Measurements from ENCODE around the gene FLOT1. TPM values are rescaled to one million over a fixed set of nuclear protein-coding genes. Genes with fewer than 3 reads are reported as not detected.
A peak's percentile ranks its signal among the peaks of the same experiment; 100 is the strongest.
"Not testable (repeated sequence)": the region's sequence is repeated elsewhere in the genome, so short reads cannot be mapped to it uniquely, and the experiment has no call there.

Gene FLOT1
- total RNA-seq, 2 experiments from 2014 or later = 125 to 131 TPM

DNA sequence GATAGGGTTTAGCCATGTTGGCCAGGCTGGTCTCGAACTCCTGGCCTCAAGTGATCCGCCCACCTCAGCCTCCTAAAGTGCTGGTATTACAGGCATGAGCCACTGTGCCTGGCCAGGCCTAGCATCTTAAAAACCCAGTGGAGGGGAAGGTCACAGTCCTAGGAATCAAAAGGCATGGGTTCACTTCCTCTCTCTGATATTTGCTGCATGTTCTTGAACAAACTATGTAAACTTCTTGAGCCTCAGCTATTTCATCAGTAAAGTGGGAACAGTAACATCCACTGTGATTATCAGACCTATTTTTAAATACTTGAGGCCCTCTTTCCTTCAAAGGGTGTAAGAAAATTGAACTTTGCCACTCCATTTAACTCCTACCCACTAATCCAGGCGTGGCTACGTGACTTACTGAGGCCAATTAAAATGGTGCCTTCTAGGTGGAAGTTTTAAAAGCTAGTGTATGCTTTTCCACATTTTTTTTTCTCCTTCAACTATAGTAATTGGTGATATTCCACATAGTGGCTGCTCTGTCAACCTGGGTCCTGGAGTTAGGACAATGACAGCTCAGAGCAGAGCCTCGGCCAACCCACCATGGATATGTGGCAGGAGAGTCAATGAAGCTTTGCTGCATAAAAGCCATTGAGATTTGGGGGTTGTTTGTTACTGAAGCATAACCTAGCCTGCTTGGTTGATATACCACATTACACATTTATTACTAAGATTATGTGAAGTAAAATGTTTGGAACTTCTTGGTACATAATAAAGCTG is 34.1 kb upstream of the FLOT1 start:
- Mint-ChIP-seq H3K36me3 (ENCODE audit: low read depth) (no peaks in the 10 kb centered on the region), H3K27ac (no peak overlapping the region), H3K9me3 (peaks cover 2% of the 10 kb centered on the region), H3K27me3 (no peaks in the 10 kb centered on the region), H3K4me3 (no peak overlapping the region), H3K4me1 (peaks cover 27% of the 10 kb centered on the region)
- DNase-seq = no peak
- CTCF ChIA-PET = interaction anchor here (0.6 to 1.0 kb wide), 3 partner anchors 138 to 326 kb away, joined by 3 read pairs; no protein-coding TSS in a partner anchor
- POLR2A ChIA-PET = interaction anchor here (1.2 kb wide), 1 partner anchor 30 kb away, joined by 3 read pairs; no protein-coding TSS in a partner anchor

DNA sequence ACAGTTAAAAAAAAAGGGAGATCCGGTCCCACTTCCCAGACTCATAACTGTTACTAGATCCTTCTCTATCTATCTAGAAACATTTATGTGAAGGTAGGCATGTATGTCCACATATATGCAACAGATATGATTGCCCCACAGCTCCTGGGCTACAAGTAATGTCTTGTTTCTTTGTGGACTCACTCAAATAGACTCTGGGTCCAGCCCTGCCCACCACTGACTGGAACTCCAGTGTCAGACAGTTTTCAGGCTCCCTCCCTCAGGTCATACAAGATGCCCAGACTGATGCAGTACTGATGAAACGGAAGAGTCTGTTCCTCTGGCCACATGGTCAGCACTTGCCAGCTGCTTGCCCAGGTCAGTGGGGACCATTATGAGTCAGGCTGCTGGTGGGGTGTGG is 32.6 kb upstream of the FLOT1 start:
- no peak for DNase-seq
- ChIA-PET CTCF (no interaction called here), POLR2A (no interaction called here)
- no peaks in the 10 kb centered on the region for H3K27me3 Mint-ChIP-seq
- H3K27ac Mint-ChIP-seq = no peak overlapping the region
- no peak overlapping the region for H3K4me3 Mint-ChIP-seq
- peaks cover 2% of the 10 kb centered on the region for H3K9me3 Mint-ChIP-seq
- peaks cover 35% of the 10 kb centered on the region for H3K4me1 Mint-ChIP-seq
- H3K36me3 Mint-ChIP-seq (ENCODE audit: low read depth) = no peaks in the 10 kb centered on the region

DNA sequence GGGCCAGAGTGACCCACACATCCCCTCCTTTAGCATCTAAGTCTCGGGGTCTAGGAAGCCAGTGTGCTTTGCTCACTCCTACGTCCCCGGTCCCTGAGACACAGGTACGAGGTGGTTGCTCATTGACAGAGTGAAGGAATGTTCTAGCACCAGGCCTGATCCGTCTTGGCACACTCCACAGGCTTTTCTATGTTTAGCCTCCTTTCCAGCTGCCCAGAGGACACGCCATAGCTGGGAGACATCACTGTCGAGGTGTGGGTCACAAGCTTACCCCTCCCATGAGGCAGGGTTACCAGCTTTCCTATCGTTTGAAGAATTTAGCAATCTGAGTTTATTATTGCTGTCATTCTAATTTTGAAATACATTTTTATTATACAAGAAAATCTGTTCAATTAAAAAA is 32.2 kb upstream of the FLOT1 start:
- H3K36me3 Mint-ChIP-seq (ENCODE audit: low read depth) = no peaks in the 10 kb centered on the region
- H3K9me3 Mint-ChIP-seq = peaks cover 2% of the 10 kb centered on the region
- H3K4me3 Mint-ChIP-seq = no peak overlapping the region
- peaks cover 39% of the 10 kb centered on the region for H3K4me1 Mint-ChIP-seq
- CTCF ChIA-PET = no interaction called here
- POLR2A ChIA-PET = no interaction called here
- no peak for DNase-seq
- H3K27ac Mint-ChIP-seq = no peak overlapping the region
- H3K27me3 Mint-ChIP-seq = no peaks in the 10 kb centered on the region

DNA sequence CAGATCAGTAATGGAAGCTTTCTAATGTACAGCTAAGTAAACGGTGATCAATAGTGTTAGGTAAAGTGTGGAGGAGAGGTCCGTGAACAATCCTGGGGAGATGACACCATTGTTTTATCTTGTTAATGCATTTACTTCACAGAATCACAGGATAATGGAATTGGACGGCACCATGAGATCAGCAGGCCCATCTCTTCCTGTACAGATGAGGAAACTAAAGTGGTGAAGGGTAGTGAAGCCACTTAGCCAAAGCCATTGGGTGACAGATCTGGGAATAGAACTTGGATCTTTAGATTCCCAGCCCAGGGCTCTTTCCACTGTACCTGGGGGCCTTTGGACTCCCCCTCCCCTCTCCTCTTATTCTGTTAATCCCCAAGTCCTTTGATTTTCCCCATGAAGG is 28.1 kb upstream of the FLOT1 start:
- CTCF ChIA-PET = no interaction called here
- H3K9me3 Mint-ChIP-seq = peaks cover 2% of the 10 kb centered on the region
- DNase-seq = no peak
- peaks cover 51% of the 10 kb centered on the region for H3K4me1 Mint-ChIP-seq
- peaks cover 3% of the 10 kb centered on the region for H3K27me3 Mint-ChIP-seq
- no peak overlapping the region for H3K27ac Mint-ChIP-seq
- H3K4me3 Mint-ChIP-seq = no peak overlapping the region
- POLR2A ChIA-PET = interaction anchor here (1.7 kb wide), 1 partner anchor 40 kb away, joined by 6 read pairs; no protein-coding TSS in a partner anchor
- no peaks in the 10 kb centered on the region for H3K36me3 Mint-ChIP-seq (ENCODE audit: low read depth)

DNA sequence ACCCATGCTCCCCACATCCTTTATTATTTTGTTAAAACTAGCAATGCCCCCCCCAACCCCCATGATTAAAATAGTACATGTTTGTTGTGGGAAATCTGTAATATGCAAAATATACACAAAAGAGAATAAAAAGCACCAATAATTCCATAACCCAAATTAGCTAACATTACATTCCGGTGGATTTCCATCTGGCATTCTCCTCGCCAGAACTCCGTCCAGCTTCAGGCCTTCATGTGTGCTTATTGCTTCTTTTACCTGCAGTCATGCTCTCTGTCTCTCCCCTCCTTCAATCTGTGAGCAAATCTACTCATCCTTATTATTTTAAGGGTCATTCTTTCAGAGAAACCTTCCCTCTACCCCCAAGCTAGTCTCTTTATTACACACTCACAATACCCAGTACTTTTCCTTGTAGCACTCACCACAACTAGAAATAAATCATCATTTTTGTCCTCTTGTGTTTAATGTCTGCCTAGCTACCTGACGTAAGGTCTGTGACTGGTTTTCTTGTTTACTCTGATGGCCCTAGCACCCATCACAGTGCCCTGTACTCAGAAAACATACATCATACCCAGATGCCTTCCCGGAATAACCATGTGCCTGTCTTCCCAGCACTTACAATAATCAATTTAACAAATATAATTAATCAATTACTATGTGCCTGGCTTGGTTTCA is 27.5 kb upstream of the FLOT1 start:
- POLR2A ChIA-PET = interaction anchor here (0.6 to 2.3 kb wide), 13 partner anchors 11 to 152 kb away, joined by 3 to 13 read pairs (median 5); partner anchors contain the start of gene IER3
- H3K27ac Mint-ChIP-seq = peak overlapping the region; percentile 65
- DNase-seq = no peak

DNA sequence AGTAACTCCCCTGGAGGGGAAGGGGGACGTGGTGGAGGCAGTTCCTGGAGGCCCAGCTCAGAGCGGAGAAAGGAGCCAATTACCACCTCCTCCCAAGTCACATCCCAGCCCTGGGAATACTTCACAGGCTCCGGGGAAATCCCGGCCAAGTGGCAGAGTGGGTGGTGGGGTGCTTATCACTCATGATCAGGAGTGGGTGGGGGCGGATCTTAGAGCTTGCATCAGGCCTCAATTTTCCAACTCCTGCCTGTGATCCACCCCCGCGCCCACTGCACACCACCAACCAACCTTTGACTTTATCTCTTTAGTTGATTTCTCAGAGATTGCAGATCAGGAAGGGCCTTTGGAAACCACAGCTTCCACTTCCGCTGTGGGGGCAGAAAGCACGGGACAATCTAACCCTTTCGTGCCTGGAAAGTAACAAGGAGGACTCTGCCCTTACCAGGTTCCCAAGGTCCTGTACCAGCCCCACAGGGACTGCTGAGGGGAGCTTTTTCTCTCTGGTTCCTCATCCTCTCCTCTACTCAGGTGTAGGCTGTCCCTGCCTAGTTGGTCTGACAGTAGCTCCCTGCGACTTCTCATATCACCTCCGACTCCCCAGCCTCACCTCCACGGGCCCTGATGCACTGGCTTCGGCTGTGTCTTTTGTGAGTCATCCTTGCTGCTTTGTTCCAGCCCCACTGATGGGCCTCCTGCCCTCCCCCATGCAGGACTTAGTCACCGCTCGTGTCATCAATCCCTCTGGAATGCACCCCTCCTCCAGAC is 26.8 kb upstream of the FLOT1 start:
- ChIA-PET POLR2A (interaction anchor here (0.6 to 2.3 kb wide), 16 partner anchors 12 to 151 kb away, joined by 3 to 13 read pairs (median 5); partner anchors contain the start of genes FLOT1 and IER3), CTCF (interaction anchor here (0.7 to 1.6 kb wide), 6 partner anchors 20 to 1115 kb away, joined by 3 to 4 read pairs (median 3); partner anchors contain the start of gene IER3)
- DNase-seq = peak; percentile 72
- Mint-ChIP-seq H3K27ac (peak overlapping the region; percentile 65), H3K27me3 (peaks cover 7% of the 10 kb centered on the region), H3K9me3 (peaks cover 3% of the 10 kb centered on the region), H3K4me3 (peak overlapping the region; percentile 28), H3K36me3 (ENCODE audit: low read depth) (no peaks in the 10 kb centered on the region), H3K4me1 (peaks cover 52% of the 10 kb centered on the region)

More for the DNA sequence above, 27.5 kb upstream of the FLOT1 start:
- CTCF ChIA-PET = interaction anchor here (0.7 to 1.1 kb wide), 3 partner anchors 25 to 1116 kb away, joined by 3 read pairs; partner anchors contain the start of gene IER3
- peaks cover 51% of the 10 kb centered on the region for H3K4me1 Mint-ChIP-seq
- peaks cover 3% of the 10 kb centered on the region for H3K27me3 Mint-ChIP-seq
- H3K4me3 Mint-ChIP-seq = peak overlapping the region; percentile 28
- peaks cover 2% of the 10 kb centered on the region for H3K9me3 Mint-ChIP-seq
- H3K36me3 Mint-ChIP-seq (ENCODE audit: low read depth) = no peaks in the 10 kb centered on the region

DNA sequence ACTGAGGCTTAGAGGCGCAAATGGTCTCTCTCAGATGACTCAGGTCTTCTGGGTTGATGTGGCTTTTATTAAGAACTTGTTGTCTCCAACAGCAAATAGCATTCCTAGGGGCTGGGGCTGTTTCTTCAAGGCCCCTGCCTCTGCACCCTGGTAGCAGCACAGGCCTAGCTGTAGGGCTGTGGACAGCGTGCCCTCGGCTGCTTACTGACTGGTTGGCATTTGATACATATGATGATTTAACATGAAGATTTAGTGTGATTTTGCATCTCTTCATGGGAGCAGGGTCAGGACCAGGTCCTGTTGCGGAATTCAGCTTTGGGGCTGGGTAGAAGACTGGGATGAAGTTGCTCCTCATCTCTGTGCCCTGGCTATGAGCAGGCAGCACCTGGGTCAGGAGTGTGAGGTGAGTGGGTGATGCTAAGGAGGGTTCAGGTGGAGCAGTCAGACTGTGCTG is 26.2 kb upstream of the FLOT1 start:
- peaks cover 58% of the 10 kb centered on the region for H3K4me1 Mint-ChIP-seq
- H3K9me3 Mint-ChIP-seq = peaks cover 4% of the 10 kb centered on the region
- POLR2A ChIA-PET = interaction anchor here (0.7 to 2.3 kb wide), 14 partner anchors 13 to 150 kb away, joined by 4 to 13 read pairs (median 6); partner anchors contain the start of genes FLOT1 and IER3
- DNase-seq = no peak
- CTCF ChIA-PET = interaction anchor here (1.0 to 1.6 kb wide), 5 partner anchors 10 to 60 kb away, joined by 3 to 4 read pairs (median 3); partner anchors contain the start of gene IER3
- H3K27ac Mint-ChIP-seq = peak overlapping the region; percentile 65
- H3K36me3 Mint-ChIP-seq (ENCODE audit: low read depth) = no peaks in the 10 kb centered on the region
- no peak overlapping the region for H3K4me3 Mint-ChIP-seq
- H3K27me3 Mint-ChIP-seq = peaks cover 11% of the 10 kb centered on the region

DNA sequence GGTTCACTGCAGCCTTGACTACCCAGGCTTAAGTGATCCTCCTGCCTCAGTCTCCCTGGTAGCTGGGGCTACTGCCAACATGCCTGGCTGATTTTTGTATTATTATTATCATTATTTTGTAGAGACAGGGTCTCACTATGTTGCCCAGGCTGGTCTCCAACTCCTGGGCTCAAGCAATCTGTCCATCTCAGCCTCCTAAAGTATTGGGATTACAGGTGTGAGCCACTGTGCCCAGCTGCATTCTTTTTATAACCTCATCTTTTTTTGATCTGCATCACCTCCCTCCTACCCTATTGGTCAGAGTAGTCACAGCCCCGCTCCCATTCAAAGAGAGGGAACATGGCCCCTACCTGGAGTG is 25.4 kb upstream of the FLOT1 start:
- Mint-ChIP-seq H3K27ac (no peak overlapping the region), H3K9me3 (peaks cover 4% of the 10 kb centered on the region), H3K27me3 (peaks cover 11% of the 10 kb centered on the region), H3K36me3 (ENCODE audit: low read depth) (no peaks in the 10 kb centered on the region), H3K4me3 (no peak overlapping the region), H3K4me1 (peaks cover 61% of the 10 kb centered on the region)
- CTCF ChIA-PET = interaction anchor here (1.0 to 1.6 kb wide), 2 partner anchors 10 to 22 kb away, joined by 3 to 4 read pairs; no protein-coding TSS in a partner anchor
- DNase-seq = no peak
- POLR2A ChIA-PET = interaction anchor here (2.2 to 2.3 kb wide), 2 partner anchors 21 to 31 kb away, joined by 9 to 13 read pairs; no protein-coding TSS in a partner anchor

DNA sequence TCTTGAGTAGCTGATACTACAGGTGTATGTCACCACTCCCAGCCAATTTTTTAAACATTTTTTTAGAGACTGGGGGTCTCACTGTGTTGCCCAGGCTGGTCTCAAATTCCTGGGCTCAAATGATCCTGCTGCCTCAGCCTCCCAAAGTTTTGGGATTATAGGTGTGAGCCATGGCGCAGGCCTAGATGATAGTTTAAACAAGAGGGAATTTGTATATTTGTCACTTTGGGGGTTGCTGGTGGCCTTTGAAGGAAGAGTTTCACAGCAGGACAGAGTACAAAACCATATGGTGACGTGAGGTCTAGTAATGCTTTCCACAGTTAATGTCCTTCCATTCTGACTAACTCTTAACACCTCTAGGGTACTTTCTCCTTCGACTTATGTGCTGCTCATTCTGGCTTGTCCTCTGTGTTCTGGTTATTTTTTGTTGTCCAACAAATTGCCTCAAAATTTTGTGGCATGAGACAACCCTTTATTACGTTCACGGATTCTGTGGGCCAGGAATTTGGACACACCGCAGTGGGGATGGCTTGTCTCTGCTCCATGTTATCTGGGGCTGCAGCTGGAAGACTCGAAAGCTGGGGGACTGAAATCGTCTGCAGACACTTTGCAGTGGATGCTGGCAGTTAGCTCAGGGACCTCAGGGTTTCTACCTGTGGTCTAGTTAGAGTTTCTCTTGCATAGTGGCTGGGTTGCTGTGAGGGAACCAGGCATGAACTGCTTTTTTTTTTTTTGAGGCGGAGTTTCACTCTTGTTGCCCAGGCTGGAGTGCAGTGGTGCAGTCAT is 24.9 kb upstream of the FLOT1 start:
- DNase-seq = no peak

DNA sequence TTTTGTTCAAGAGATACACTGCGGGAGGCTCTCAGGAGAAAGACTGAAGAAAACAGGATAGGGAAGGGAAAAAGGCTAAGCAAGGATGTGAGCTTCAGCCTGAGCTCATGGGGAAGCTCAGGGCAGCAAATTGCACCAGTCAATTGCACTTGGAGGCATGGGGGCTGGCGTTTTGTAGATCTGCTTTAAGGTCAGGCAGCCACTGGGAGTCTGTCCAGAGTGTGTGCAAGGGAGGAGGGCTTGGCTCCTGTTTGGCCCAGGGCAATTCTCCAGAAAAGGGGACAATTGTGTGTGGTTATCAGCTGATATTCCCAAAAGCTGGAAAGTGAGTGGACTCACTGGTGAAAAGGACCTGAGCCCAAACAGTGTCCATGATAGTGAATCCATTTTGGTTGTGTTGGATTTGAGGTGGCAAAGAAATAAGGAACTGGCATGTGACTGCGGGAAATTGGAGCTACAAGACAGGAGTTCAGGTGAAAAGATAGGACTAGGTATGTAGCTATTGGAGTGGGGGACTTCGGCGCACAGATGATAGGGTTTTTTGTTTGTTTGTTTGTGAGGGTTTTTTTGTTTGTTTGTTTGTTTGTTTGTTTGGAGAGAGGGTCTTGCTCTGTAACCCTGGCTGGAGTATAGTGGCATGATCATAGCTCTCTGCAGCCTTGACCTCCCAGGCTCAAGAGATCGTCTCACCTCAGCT is 24.1 kb upstream of the FLOT1 start:
- no peak overlapping the region for H3K27ac Mint-ChIP-seq
- no peak for DNase-seq
- H3K36me3 Mint-ChIP-seq (ENCODE audit: low read depth) = no peaks in the 10 kb centered on the region
- H3K9me3 Mint-ChIP-seq = peaks cover 3% of the 10 kb centered on the region
- ChIA-PET POLR2A (interaction anchor here (1.0 to 1.4 kb wide), 2 partner anchors 21 to 22 kb away, joined by 3 to 4 read pairs; partner anchors contain the start of gene IER3), CTCF (interaction anchor here (1.0 to 1.4 kb wide), 4 partner anchors 35 to 313 kb away, joined by 3 to 5 read pairs (median 4); no protein-coding TSS in a partner anchor)
- peaks cover 54% of the 10 kb centered on the region for H3K4me1 Mint-ChIP-seq
- H3K4me3 Mint-ChIP-seq = no peak overlapping the region
- peaks cover 11% of the 10 kb centered on the region for H3K27me3 Mint-ChIP-seq

More for the DNA sequence above, 24.9 kb upstream of the FLOT1 start:
- CTCF ChIA-PET = interaction anchor here (1.0 to 1.6 kb wide), 5 partner anchors 11 to 312 kb away, joined by 3 to 5 read pairs (median 4); no protein-coding TSS in a partner anchor
- Mint-ChIP-seq H3K9me3 (peaks cover 4% of the 10 kb centered on the region), H3K27me3 (peaks cover 11% of the 10 kb centered on the region), H3K27ac (peak overlapping the region; percentile 33), H3K36me3 (ENCODE audit: low read depth) (no peaks in the 10 kb centered on the region), H3K4me1 (peaks cover 57% of the 10 kb centered on the region), H3K4me3 (no peak overlapping the region)
- POLR2A ChIA-PET = interaction anchor here (1.4 to 2.2 kb wide), 2 partner anchors 21 to 23 kb away, joined by 4 to 9 read pairs; partner anchors contain the start of gene IER3

DNA sequence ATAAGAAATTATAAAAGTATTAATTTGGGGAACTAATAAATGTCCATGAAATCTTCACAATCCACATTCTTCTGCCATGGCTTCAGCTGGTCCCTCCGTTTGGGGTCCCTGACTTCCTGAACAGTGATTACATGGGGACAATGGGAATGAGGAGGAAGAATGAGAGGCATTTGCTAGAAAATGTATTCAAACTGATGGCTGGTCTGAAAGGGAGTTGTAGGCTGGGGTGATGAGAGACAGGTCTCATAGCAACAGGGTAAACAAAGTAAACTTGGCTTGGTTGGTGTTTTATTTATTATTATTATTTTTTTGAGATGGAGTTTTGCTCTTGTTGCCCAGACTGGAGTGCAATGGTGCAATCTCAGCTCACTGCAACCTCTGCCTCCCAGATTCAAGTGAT is 23.0 kb upstream of the FLOT1 start:
- DNase-seq = not testable (repeated sequence)
- peaks cover 11% of the 10 kb centered on the region for H3K27me3 Mint-ChIP-seq

More for the DNA sequence above, 23.0 kb upstream of the FLOT1 start:
- CTCF ChIA-PET = interaction anchor here (1.0 kb wide), 1 partner anchor 34 kb away, joined by 4 read pairs; no protein-coding TSS in a partner anchor
- peaks cover 49% of the 10 kb centered on the region for H3K4me1 Mint-ChIP-seq
- POLR2A ChIA-PET = interaction anchor here (1.0 to 1.4 kb wide), 2 partner anchors 21 to 22 kb away, joined by 3 to 4 read pairs; partner anchors contain the start of gene IER3
- not testable (repeated sequence) for H3K4me3 Mint-ChIP-seq; H3K9me3 Mint-ChIP-seq; H3K27ac Mint-ChIP-seq; H3K36me3 Mint-ChIP-seq (ENCODE audit: low read depth)
